Effector CD8-positive, alpha-beta T cell (primary cell): ENCODE data around the gene FBXL16.

Source experiments
- DNase-seq: peaks from one replicate; lab custom pipeline; 2025; lab: John Stamatoyannopoulos, UW

Gene FBXL16

DNA sequence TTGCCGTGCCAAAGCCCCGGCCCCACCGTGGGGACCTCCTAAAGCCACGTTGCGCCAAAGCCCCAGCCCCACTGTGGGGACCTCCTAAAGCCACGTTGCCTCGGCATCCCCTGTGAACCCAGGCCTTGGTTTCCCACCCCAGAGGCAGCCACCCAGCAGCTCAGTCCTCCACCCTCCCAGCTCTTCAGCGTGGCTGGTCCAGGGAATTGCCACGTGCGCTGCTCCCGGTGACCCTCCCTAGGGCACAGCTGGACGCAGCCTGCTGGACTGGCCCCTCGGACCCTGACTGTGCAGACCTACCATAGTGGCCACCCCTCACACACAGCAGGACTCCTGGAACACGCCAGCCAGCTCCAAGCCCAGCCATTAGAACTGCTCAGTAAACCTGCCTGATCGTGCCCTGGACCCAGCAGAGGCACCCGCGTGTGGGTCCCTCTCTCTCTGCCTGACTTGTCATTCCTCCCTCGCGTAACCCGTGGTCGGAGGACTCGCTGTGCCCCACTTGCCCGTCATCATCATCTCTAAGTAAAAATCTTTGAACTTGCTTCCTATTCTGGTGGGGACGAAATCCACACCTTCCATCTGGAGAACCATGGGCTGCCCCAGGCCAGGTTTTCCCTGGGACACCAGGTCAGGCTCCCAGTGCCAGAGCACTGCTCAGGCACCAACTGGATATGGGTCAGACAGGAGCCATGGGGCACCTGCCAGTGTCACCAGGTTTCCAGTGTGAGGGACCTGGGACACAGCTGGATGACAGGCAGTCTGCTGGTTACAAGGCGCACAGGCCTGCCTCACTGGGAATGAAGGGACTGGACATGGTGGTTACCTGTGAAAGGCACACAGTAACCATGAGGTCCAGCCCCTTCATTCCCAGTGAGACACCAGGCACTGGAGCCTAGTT is 29.6 kb upstream of the FBXL16 start:
- no peak for DNase-seq

DNA sequence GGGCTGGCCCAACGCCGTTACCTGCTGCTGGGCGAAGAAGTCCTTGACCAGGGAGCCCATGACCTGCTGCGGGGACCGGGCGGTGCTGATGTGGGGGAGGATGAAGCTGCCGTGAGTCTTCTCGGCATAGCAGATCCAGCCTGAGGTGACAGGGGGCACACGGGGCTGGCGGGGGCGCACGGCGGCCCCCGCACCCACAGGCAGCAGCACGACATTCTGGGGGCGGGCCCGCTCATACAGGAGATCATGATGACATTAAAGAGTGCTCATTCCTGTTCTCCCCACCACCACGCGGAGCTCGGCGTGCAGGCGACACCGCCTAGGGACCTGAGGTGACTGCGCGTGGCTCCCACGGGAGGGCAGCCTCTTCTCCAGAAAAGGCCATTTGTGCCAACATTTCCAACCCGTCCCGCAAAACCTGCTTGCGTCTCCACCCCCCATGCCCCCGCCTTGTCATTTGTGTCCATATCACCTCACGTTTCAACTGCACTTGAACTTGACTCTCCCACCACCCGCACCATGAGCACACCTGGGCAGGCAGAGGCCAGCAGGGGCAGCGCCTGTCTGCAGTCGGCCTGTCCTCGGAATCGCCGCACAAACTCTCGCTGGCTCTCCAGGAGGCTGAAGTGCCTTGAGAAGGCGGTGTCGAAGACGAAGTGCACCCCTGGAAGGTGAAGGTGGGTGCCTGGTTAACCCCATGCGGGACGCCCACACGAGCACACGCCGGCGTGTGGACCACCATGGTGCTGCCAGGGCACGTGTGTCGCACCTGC is 28.8 kb upstream of the FBXL16 start:
- no peak for DNase-seq

DNA sequence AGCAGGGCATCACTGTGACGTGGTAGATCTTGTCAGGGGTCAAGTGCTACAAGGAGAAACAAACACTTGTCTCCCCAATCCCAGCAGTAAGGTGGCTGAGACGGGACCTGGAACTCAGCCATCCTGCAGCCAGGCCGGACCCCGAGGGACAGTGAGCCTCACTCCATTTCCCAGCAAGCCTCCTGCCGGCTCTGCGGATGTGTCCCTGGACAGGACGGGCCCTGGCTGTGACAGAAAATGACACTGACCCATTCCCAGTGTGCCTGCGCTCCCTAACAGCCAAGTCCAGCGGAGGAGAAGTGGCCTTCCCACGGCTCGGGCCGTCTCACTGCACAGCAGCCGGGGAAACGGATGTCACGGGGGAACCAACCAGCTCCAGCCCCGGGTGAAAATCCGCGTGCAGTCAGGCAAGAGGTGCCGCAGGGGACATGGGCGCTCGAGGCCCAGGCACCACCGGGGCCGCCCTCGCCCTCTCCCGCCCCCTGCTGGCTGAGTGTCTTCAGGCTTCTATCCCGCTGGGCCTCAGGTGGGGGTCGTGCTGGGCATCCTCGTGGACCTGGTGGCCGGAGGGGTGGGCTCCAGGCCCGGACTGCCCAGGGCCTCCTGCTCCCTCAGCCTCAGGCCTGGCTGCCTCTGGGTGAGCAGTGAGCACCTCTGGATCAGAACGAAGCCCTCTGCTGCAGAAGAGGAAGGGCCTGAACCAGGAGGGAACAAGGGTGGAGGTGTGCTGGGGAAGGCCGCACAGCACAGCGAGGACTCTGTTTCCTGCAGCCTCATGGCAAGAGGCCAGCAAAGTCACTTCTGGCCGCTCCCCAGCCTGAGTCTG is 28.0 kb upstream of the FBXL16 start:
- no peak for DNase-seq

DNA sequence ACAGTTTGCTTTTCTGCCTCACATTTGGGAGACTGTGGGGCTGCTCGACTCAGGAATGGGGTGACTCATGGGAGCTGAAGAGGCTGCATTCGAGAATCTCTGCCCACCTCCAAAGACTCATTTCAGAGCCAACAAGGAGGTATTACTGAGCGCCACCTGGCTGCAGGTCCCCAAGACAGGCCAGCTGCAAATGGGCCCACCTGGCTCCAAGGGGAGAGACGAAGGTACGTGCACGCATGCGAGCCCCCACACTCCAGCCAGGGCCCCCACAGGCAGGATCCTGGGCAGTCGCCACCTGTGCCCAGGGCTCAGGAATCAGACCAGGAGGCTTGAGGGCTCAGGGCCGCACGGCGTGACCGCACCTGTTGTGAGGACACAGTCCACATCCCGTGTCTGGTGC is 27.3 kb upstream of the FBXL16 start:
- no peak for DNase-seq

DNA sequence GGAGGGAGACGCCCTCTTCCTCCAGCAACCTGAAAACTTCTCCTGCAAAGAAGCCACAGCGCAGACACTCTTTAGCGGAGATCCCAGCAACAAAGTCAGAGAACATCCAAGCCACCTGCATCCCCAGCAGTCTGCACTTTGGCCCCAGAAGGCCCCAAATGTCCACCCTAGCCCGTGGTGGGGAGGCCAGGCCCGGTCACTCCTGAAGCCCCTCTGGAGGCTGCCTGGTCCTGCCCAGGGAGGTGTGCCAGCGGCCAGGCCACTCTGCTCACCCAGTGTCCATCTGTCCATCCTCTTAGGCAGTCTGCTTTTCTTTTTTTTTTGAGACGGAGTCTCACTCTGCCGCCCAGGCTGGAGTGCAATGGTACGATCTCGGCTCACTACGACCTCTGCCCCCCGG is 26.7 kb upstream of the FBXL16 start:
- no peak for DNase-seq

DNA sequence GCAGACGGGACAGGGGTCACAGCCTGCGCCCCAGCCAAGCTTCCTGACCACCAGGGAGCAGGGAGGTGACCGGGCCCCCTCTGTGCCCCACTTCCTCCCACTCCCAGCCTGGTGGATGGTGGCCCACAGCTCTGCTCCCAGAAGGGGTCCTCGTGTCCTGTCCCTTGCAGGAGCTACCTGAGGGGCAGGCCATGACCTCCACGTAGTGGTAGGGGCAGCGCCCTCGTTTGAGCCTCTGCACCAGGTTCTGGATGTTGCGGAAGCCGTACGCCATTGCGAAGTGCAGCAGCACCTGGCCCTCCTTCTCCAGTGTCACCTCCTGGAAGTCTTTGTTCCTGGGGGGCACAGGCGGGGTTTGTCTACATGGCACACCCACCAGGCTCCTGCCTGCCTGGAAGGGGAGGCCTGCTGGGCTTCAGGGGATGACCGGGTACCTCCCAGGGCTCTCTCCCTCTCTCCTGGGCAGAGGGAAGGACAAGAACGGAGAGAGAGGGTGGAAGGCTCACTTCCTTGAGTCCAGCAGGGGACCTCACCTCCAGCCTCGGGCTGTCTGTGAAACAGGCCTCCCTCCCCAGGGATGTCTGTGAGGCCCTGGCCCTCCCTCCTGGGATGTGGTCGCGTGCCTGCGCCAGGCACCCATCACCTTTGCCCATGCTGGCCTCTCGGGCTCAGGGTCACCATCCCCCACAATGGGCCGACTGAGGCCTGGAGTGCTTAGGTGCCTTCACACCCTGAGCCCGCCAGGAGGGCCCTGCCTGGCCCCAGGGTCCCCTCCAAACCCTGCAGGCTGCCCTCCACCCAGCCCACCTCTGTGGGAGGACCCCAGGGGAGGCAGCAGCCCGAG is 25.3 kb upstream of the FBXL16 start:
- DNase-seq = no peak

DNA sequence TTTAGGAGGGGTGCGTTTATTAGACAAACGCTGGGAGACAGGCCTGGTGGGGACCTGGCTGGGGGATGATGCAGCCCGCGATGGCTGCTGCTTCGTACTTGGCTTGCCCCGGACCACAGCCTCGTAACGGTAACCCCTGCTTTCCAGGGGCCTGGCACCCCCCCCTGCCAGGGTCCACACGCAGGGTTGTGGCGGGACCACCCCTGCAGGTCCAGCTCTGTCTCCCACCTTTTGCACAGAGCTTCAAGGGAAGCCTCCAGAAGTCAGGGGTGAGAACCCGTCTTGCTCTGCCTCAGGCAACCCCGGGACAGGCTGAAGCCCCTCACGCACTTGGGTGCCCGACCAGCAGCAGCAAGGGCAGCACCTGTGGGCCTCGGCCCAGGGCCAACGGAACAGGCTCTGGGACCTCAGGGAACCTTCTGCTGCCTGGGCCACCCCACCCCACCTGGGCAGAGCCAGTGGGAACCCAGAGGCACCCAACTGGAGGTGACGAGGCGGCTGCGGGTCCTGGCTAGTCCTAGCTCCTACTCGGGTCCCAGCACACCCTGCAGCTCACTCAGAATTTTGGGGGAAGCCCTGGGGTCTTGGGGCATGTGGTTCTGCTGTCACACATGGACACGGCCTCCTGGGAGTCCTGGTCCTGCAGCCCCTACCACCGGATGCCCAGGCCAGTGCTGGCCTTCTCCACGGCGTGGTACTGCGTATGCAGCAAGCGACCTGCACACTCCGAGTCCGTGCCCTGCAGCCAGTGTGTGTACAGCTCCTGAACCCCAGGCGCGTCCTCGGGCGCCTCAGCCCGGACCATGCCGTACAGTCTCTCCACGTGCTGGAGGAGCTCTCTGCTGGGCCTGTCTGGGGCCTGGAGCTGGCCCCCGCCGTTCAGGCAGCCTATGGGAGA is 24.4 kb upstream of the FBXL16 start:
- DNase-seq = no peak

DNA sequence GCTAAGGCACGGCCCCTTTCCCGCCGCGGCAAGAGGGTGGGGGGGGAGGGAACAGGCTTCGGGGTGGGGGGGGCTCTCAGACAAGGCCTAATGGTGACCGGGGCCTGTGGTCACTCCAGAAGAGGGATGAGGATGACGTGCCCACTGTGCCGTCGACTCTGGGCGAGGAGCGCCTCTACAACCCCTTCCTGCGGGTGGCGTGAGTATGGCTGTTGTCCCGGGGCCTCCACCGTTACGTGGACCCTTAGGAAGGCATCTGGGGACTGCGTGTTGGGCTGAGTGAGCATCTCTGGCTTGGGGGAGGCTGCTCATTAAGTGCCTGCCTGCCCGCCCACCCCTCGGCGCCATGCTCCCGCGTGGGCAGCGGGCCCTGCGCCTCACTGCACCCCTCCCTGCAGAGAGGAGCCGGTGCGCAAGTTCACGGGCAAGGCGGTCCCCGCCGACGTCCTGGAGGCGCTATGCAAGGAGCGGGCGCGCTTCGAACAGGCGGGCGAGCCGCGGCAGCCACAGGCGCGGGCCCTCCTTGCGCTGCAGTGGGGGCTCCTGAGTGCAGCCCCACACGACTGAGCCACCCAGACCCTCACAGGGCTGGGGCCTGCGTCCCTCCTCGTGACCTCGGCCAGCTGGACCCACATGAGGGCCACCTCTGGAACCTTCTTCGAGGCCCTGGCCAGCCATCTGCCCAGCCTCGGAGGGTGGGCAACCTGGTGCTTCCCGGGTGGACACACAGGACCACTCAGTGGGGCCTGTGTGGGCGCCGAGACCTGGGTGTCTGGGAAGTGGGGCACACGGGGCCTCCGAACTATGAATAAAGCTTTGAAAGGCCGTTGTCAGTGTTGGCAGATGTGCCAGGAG is 23.5 kb upstream of the FBXL16 start:
- DNase-seq = no peak

DNA sequence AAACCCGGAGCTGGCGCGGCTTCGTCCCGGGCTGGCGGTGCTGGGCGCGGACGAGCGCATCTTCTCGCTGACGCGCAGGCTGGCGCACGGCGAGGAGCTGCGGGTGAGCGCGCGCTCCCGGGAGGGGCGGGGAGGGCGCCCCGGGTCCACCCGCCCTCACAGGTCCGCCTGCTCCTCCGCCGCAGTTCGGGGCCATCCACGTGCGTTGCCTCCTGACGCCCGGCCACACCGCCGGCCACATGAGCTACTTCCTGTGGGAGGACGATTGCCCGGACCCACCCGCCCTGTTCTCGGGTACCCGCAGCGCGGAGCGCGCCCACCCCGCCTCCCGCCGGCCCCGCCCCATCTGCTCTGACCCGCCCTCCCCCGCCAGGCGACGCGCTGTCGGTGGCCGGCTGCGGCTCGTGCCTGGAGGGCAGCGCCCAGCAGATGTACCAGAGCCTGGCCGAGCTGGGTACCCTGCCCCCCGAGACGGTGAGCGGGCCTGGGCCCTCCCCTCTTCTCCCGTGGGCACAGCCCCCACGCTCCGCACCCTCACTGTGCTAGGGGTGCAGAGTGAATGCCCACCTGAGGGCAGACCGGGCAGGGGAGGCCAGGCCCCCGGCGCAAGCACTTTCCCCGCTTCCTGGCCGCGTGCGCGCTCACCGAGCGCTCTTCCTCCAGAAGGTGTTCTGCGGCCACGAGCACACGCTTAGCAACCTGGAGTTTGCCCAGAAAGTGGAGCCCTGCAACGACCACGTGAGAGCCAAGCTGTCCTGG is 22.7 kb upstream of the FBXL16 start:
- DNase-seq = peak; percentile 45

DNA sequence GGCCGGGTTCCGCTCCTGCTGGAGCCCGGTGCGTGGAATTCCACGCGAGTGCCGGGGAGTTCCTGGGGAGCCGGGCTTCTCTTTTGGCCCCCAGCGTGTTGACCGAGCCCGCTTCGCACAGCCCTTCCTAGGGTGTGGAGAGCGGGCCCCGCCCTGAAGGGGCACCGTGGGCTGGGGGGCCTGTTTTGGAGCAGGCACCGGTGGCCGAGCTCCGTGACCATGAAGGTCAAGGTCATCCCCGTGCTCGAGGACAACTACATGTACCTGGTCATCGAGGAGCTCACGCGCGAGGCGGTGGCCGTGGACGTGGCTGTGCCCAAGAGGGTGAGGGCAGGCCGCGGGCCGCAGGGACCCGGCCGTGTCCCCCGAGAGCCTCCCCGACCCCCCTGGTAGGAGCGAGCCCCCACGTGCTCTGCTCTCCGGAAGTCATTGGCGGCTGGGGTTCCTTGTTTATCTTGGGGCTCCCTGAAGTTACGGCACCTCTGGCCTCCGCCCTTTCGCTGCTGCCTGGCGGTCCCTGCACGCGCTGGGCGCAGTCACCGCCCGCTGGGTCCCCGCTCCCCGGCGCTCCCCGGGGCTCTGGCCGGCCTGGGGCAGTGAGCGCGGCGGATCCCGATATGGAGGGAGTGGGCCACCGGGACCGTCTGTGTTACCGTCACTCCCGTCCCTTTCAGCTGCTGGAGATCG is 21.8 kb upstream of the FBXL16 start:
- no peak for DNase-seq

DNA sequence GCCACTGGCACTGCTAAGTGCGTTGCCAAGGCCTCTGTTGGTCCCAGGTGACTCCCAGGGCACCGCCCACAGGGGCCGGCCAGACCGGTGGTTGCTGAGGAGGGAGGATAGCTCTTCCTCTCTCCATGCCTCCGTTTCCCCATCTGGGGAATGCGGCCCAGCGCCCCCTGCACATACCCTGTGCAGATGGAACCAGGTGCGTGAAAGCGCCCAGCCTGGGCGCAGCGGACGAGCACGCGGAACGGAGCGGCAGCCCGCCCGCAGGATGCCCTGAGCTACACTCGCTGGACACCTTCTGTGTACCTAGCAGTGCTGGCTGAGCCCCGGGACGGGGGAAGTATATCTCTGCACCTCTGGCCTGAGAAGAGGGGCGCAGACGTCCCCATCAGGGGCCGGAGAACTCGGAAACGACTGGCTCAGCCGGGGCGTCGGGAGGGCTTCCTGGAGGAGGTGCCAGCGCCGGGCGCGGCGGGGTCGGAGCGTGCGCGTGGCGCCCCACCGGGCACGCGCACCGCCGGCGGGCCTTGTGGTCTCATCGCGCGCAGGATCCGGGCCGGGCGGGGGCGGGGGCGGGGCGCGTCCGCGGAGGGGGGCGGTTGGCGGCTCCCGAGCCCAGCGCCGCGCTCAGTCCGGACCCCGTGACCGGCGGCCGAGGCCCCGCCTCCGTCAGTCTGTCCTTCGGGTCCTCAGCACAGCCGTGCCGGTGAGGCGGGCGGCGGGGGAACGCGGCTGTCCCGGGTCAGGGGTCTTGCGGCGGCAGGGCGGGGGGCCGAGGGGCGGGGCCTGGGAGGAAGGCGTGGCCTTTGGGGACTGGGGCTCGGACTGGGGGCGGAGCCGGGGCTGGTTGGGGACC is 21.1 kb upstream of the FBXL16 start, which contains the start of the genes CCDC78 and HAGHL:
Gene CCDC78, minus strand, starts transcription at position 6 of the 853 bp plus-strand sequence. CDS start 76 bp downstream, outside the sequence.
Gene HAGHL, plus strand, starts transcription at position 669 of the 853 bp plus-strand sequence. CDS start 404 bp downstream, outside the sequence.
- peak; percentile 50 for DNase-seq

DNA sequence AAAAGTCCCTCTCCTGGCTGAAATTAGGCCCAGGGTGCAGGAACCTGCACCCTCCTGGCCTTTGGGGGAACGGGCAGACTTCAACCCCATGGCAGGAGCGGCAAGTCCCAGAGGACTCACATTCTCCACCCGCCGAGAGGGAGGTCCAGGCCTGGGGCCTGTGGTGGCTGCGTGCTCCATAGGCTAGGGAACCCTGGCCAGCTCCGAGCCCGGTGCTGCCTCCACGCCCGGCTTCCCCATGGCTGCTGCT is 20.5 kb upstream of the FBXL16 start:
- DNase-seq = no peak

DNA sequence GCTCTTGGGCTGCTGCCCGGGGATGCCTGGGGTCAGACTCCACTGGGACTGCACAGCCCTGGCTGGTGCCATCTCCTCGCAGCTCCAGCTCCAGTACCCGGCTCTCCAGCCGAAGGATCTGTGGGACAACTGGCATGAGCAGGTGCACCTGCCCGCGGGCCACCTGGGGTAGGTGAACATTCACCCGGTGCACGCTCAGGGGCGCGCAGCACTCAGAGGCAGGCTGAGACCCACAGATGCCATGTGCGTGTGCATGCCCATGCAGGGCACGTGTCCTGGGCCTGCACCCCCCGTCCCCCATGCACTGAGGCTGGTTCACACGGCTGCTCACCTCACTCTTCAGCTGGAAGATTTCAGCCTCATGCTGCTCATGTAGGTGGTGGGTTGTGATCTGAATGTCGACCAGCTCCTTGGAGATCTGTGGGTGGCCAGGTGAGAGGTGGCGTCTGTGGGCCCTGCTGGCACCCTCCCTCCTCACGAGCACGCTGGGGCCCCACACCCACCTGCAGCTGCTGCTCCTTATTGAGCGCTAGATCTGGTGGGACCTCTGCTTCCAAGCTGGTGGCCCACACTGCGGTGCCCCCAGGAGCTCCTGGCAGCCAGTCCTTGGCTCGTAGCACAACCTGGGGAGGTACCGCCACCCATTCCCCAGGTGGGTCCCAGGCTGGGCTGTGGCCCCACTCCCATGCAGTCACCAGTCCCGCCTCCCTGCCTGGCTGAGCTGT is 20.0 kb upstream of the FBXL16 start:
- DNase-seq = no peak

DNA sequence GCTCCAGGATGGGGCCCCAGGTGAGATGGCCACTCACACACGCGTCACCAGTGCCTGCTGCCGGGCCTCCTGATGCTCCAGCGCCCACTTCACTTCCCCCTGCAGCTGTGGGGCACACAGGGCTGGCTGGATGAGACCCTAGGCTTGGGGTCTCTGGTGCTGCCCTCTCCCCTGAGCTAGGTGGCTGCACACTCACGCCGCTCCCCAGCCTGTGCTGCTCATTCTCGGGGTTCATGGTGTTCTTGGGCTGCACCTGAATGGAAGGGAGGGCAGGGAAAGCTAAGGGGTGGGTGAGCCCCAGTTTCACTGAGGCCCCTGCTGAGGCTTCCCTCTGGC is 19.4 kb upstream of the FBXL16 start:
- no peak for DNase-seq

DNA sequence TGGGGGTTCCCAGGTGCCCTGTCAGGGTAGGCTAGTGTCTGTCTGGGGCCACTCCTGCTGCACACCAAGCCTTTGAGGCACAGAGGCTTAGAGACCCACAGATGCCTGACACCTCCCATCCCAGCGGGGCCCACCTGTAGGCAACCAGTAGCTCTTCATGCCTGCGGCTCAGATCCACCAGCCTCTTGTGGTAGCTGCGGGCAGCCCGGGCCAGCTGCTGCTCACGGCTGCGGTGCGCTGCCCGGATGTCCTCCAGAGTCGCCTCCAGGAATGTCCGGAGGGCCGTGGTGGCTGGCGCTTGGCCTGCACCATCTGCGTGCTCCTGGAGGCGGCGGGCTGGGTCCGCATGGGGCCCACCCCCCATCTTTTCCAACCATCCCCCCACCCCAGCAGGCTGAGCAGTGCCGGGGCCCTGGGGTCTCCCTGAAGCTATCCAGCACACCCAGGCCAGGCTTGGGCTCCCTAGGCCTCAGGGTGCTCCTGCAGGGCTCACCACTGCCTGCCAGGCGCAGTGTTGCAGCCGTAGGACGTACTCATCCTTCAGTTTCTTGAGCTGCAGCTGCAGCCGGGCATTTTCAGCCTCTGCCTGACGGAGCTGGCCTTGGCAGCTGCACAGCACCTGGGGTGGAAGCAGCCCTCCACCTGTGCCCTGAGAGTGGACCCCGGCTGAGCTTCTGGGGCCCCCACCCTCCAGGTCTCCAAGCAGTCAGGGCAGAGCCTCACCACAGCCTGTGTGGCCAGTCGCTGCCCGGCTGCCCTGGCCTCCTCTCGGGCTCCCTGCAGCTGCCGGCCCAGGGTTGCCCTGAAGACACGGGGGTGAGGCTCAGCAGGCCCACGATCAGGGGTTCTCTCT is 18.8 kb upstream of the FBXL16 start:
- DNase-seq = no peak

DNA sequence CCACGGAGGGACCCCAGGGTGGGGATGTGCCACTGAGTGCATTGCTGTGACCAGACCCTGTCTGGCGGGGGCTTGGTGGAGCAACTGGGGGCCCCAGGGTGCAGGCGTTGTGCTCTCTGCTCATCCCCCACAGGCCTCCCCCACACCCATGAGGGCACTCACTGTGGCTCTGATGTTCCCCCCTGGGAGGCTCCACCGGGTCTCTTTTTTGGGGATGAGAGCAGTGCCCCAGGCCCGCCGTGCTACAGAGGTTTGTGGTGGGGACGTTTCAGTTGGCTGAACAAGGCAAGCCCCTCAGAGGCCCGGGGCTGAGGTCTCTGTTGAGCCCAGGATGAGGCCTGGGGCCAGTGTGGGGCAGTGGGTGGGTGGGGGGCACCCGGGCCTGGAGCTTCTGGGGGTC is 18.1 kb upstream of the FBXL16 start:
- DNase-seq = no peak
